Measurements from ENCODE around the gene GCSAML. TPM values are rescaled to one million over a fixed set of nuclear protein-coding genes. Genes with fewer than 3 reads are reported as not detected.

GCSAML gene
- total RNA-seq, 1 donor from 2014 or later, result 0.41 TPM

DNA sequence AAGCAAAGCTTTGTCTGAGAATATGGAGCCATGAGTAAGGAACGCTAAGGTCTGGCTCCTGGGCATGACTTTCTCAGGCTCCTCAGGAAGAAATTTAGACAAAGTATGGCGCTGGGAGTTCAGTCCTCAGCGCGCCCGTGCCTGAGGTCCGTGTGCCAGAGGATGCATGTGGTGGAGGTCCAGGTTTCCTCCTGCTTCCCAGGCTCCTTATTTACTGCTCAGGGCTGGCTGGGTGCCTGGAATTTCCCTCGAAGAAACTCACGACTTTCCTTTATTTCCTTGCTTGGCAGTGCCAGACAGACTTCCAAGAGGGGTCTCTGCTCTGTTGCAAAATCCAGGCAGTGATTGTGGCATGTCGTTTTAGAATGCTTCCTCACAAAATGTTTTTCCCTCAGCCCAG is 13.3 kb downstream of the GCSAML start:
- DNase-seq (ENCODE audit: low spot score in 2 of 2) (no peak), FAIRE-seq (no peak)

DNA sequence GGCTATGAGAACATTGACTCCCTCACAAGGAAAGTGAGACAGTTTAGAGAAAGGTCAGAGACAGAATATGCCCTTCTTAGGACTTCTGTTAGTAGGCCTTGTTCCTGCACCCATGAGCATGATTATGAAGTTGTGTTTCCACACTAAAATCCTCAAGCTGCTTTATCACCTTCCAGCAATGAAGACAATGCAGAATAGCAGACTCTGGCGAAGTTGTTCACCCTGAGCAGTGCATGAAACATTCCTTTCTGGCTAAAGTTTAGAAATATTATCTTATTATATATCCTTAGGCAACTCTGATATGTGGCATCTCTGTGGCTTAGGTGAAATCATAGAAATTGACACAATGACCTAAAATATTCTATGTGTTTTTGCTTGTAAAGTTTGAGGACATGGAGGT is 25.3 kb downstream of the GCSAML start:
- DNase-seq (ENCODE audit: low spot score in 2 of 2) (no peak), FAIRE-seq (no peak)

DNA sequence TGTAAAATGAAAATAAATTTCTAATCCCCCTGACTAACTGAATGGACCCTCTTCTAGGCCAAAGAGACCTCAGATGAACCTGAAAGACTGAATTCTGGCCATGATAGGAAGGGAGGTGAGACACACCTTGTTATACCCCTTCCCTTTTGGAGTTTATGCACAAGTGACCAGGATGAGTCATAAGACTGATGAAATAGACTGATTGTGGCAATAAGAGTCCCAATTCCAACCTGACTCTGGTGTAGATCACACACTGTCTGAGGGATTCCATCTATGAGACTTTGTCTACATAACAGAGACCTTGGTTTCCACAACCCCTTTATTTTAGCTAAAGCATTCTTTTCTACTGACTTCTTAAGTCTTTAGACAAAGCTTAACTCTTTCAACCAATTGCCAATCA is 25.7 kb downstream of the GCSAML start:
- FAIRE-seq (no peak), DNase-seq (ENCODE audit: low spot score in 2 of 2) (no peak)

DNA sequence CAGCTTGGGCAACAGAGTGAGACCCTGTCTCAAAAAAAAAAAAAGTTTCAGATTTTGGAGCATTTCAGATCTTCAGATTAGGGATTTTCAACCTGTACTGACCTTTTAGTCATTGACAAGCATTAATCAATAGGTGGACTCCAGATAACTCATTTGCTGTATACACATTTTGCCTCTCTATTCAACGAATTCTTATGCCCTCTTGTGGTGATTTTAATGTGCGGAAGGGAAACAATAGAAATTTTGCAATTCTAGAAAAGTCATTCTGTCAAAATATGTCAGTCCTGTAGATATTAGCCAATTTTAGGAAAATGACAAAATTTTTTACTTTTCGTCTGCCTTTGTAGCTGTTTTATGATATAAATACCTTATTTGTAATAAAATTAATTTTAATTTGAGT is 27.6 kb downstream of the GCSAML start:
- DNase-seq (ENCODE audit: low spot score in 2 of 2) (no peak), FAIRE-seq (no peak)

GRCh38 chr1:247578946-247579460 is 30.1 kb downstream of the GCSAML start:
- FAIRE-seq (no peak), DNase-seq (ENCODE audit: low spot score in 2 of 2) (no peak)

DNA sequence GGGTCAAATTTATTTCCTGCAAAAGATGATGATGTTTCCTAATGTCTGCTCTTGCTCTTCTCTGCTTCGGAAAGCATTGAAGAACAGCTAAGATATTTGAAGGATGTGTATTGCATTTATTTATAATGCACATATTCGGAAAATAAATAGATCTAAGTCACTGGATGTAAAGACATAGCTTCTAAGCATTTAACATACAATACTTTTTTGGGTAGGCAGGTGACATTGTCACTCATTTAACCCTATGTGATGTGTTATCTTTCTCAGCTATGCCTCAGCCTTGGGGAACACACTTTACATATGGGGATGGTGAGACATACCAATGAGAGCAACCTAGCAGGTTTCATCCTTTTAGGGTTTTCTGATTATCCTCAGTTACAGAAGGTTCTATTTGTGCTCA is 39.1 kb downstream of the GCSAML start, which contains the start of gene OR2G2:
Gene OR2G2, plus strand, starts transcription at position 301 of the 400 bp plus-strand sequence. Its CDS starts 0 bp downstream, at position 301.
- no peak for FAIRE-seq
- no peak for DNase-seq (ENCODE audit: low spot score in 2 of 2)

- FAIRE-seq (no peak), DNase-seq (ENCODE audit: low spot score in 2 of 2) (no peak)
Observed at GRCh38 chr1:247605286-247605685, 56.4 kb downstream of the GCSAML start, which contains the start of gene OR2G3. Gene OR2G3, plus strand, starts transcription at chr1:247605586. Its CDS starts 0 bp downstream, at chr1:247605586.

- FAIRE-seq (no peak), DNase-seq (ENCODE audit: low spot score in 2 of 2) (no peak)
Observed at GRCh38 chr1:247613405-247613804, 64.5 kb downstream of the GCSAML start.

GRCh38 chr1:247614625-247615024 is 65.7 kb downstream of the GCSAML start:
- DNase-seq (ENCODE audit: low spot score in 2 of 2) (no peak), FAIRE-seq (no peak)

Small RNA genes lying within 50 kb of the gene (small RNA-seq; reads per million reads assigned to genes)
- gene RF00026, result not detected

Other genes starting within 250 kb of the GCSAML start
- 13.9 TPM for gene ZNF496, start 217.3 kb upstream of the GCSAML start, total RNA-seq
- 0.82 TPM for gene NLRP3, start 133.0 kb upstream of the GCSAML start, total RNA-seq
- gene OR2B11, start 91.0 kb upstream of the GCSAML start, total RNA-seq, result not detected
- not detected for gene OR2C3, start 12.7 kb upstream of the GCSAML start, total RNA-seq
- not detected for gene OR2G2, start 39.2 kb downstream of the GCSAML start, total RNA-seq
- not detected for gene OR2G3, start 56.5 kb downstream of the GCSAML start, total RNA-seq
- gene OR13G1, start 130.6 kb downstream of the GCSAML start, total RNA-seq, result not detected
- not detected for gene OR6F1, start 167.5 kb downstream of the GCSAML start, total RNA-seq
- not detected for gene OR14K1, start 189.5 kb downstream of the GCSAML start, total RNA-seq
- not detected for gene OR14A2, start 199.0 kb downstream of the GCSAML start, total RNA-seq
- not detected for gene OR1C1, start 211.4 kb downstream of the GCSAML start, total RNA-seq